GM19043 (cell line): ENCODE measurements around the gene DGCR2.
"Not testable (repeated sequence)": the region's sequence is repeated elsewhere in the genome, so short reads cannot be mapped to it uniquely, and the experiment has no call there.

Source experiments
- ATAC-seq: cut with Tn5 transposase; IDR thresholded peaks from one replicate; pipeline ENCODE4 v1.9.1; 2021; ENCODE audit warnings: low read depth; ENCODE audit not compliant: unreplicated experiment

Gene DGCR2

GRCh38 chr22:19045094-19045493, 77.1 kb downstream of the DGCR2 start:
- no peak for ATAC-seq

DNA sequence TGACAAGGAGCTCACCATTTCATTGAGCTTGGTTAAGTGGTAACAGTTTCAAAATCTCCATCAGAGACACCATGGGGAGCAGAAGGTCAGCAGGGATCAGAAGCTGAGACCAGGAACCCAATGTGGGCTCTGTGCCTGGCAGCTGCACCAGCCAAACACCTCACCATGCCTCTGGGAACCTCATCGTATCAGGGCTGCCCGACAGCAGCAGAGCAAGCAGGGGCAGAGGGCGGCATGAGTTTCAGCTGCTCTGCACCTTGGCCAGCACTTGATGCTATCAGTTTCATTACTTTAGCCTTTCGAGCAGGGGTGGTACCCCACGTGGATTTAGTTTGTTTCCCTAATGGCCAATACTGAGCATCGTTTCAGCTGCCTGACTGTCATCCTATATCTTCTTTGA, 77.8 kb downstream of the DGCR2 start:
- no peak for ATAC-seq

GRCh38 chr22:19043121-19044085, 78.8 kb downstream of the DGCR2 start:
- no peak for ATAC-seq

DNA sequence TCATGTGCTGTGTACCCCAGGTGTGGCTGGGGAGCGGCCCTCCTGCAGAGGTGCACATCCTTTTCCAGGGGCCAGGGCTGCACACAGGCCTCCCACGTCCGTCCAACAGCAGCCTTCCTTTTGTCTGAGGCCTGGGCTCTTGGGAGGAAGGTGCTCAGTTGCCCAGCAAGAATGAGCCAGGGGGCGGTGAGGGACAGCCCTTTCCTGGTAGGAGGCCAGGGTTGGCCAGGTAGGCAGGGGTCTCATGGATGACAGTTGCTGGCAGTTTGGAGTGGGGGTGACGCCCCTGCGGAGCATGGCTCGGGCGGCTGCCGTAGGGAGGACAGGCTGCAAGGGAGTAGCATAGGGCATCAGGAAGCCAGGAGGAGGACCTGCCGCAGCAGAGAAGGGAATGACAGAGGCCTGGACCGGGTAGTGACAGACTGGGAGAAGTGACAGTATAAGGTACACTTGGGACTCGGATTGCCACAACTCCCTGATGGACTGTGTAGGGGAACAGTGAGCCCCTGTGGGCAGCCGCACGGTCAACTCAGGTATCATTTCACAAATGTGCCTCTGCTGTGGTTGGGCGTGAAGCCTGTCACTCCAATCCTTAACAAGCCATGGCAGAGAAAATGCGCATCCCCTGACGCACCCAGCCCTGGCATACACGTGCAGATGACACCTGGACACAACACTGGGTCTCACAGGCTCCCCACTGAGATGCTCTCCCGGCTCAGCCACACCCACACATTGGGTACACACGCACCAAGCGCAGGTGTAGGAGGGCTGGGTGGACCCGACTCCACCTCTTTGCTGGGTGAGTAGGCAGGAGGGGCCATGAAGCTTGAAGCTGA, 79.7 kb downstream of the DGCR2 start:
- ATAC-seq: no peak

DNA sequence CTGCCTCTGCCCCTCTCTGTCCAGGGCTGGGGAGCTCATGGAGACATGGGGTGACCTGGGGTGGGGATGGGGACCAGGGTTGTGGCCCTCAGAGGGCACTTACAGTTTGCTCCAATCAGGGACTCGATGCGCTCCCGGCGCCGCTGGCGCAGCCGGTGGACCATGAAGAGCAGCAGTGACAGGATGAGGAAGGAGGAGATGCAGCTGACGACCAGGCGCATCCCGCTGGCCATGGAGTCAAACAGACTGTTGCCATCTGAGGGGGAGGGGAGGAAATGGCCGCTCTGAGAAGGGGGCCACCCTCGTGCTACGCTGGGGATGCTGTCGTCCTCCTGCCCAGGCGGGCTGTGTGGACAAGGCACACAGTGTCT, 80.5 kb downstream of the DGCR2 start:
- no peak for ATAC-seq

- no peak for ATAC-seq
Measured at GRCh38 chr22:19040888-19041703, 81.1 kb downstream of the DGCR2 start.

DNA sequence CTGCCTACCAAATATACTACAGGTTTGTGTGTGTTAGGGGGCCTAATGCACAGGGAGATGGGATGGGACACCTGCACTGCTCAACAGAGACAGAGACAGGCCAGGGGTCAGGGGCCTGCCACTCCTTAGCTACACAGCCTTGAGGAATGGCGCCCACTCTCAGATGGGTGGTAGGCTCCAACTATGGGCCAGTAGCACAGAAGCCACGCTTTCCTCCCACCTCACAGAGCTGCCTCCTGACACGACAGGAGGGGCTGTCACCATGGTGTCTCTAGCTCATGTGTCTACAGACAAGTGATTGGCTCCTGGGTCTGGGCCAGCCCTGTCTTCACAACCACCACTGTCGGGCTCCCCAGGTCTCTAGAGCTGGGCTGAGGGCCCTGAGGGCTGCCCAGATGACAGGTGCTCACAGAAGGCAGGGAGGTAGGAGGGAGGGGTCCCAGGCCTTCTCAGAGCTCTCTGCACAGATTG, 81.8 kb downstream of the DGCR2 start:
- ATAC-seq: no peak

DNA sequence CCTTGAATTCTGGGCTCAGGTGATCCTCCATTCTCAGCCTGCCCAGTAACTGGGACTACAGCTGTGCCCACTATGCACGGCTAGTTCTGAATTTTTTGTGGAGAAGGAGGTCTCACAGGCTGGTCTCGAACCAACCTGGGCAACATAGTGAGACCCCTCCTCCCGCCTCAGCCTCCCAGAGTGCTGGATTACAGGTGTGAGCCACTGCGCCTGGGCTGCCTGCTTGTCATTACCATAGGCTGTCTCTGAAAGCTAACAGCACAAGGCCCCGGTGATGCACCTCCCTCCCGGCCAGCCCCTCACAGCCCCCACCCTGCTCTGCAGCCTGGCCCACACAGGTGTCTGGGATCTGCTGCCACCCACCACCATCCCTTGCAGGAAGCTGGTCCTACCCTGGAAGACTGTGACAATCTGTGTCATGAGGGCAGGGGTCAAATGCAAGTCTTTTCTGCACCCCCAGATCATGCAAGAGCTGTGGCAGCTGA, 82.4 kb downstream of the DGCR2 start:
- no peak for ATAC-seq

DNA sequence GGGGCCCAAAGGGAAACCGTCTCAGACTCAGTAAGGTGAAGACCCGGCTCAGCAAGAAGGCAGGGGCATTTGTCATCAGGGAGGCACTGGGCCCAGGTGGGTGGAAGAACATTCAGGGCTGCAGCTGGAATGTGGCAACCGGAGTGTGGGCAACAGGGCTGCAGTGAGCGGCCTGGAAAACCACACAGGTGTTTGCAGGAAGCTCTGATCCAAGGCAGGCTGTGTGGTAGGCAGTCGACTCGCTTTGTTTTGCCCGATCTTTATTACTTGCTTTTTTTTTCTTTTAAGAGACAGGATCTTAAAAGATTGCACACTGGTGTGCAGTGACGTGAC, 82.8 kb downstream of the DGCR2 start:
- ATAC-seq: no peak

DNA sequence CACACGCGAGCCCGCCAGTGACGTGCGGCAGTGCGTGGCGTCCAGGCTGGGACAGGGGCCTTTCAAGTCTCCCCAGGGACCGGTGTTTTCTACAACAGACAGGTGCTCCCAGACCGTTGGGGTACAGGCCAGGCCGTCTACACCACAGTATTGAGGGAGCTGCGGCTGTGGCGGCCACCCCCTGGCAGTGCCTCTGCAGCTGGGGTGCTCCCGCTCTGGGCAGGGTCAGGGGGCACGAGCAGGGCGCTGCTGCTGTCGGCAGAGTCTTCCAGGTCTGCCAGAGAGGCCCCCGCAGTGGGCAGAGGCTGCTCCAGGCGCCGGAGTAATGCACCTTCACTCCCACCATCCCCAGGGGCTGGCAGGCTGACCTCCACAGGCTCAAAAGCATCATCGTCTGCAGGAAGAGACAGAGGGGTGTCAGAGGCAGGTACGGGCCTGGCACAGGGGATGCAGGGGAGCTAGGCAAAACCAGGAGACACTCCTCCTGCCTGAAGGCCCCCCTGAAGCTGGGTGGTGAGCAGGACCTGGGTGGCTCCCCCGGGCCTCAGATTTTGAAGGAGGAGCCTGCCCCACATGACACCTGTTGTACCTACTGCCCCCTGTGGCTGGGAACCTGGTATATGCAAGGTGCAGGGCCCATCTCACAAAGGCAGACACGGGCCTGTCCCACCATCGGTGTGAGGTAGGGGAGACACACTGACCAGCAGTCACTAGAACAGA, 83.3 kb downstream of the DGCR2 start:
- no peak for ATAC-seq

DNA sequence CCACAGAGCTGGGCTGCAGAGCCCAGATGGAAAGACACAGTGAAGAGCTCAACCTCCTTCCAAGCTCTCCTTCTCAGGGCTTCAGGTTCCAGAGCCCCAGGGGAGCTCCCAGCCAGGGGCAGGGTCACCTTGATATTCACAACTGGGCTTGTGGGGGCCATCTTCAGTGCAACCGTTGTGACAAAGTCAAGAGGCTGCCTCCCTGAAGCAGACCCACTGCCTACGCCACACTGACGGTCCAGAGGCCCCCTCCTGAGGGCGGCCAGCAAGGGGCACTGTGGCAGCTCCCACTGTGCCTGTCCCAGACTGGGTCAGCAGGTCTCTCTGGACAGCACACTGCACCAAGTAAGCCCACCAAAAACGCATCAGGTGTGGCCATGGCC, 84.1 kb downstream of the DGCR2 start:
- no peak for ATAC-seq

DNA sequence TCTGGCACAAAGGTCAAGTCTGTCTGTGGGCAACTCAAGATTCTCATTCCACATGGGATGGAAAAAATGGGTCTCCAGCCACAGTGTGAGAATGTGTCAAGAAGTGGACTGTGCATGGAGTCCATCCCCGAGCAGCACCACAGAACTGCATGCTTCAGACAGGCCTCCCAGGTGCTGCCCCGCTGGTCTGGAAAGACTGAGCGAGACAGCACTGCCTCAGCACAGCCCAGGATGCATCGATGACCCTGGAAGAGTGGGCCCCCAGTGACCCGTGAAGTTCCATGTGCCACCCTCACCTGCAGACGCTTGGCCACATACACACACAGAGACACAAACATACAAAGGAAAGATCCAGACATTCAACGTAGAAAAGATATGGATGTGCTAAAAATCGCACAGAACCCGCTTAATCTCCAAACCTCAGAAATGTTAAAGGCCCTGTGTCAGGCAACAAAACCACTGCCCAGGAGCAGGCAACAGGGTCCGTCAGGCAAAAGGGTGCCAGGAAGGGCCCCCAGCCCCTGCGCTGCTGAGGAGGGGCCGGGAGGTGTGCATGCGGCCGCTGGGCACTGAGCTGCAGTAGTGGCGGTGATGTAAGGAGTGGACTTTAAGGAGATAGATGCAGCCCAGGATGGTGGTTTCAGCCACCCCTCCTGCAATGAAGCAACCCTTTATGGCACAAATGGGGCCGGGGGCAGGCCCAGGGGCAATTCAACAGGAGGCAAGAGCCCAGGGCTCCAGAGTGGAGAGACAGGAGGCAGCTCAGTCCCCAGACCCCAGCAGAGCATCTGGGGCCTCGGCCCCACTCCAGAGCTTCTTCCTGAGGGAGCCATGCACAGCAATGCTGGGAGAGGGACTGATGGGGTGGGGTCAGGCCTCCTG, 84.7 kb downstream of the DGCR2 start:
- no peak for ATAC-seq

DNA sequence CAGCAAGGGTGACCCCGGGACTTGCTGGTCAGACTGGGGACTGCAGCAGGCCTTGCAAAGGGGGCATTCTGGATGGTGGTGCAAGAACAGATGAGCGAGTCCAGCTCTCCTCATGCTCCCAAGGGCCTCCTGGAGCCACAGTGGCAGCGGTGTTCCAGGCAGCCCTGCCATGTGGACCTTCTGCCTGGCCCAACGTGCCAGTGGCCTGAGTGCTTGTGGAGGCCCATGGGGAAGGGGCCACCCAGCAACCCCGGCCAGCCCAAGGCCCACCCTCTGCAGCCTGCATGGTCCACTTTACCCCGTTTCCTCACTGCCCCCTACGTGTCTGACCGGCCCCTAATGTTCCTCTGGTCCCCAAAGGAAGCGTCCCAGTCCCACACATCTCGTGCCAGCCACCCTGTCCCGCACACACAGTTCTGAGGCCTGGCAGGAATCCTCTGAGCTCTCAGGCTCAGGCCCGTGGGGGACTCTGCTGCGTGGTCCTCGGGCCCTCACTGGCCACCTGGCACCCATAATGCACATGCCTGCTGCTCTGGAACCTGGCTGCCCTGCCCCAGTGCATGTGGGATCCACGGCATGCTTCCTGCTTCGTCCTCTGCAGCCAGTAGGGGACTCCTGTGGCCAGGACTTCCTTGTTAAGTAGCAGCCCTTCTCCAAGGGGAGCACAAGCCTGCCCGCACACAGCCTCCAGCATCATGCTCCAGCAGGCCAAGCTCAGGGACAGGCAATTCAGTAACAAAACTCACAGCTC, 85.5 kb downstream of the DGCR2 start:
- ATAC-seq: no peak

GRCh38 chr22:19036229-19036522, 86.0 kb downstream of the DGCR2 start:
- no peak for ATAC-seq

DNA sequence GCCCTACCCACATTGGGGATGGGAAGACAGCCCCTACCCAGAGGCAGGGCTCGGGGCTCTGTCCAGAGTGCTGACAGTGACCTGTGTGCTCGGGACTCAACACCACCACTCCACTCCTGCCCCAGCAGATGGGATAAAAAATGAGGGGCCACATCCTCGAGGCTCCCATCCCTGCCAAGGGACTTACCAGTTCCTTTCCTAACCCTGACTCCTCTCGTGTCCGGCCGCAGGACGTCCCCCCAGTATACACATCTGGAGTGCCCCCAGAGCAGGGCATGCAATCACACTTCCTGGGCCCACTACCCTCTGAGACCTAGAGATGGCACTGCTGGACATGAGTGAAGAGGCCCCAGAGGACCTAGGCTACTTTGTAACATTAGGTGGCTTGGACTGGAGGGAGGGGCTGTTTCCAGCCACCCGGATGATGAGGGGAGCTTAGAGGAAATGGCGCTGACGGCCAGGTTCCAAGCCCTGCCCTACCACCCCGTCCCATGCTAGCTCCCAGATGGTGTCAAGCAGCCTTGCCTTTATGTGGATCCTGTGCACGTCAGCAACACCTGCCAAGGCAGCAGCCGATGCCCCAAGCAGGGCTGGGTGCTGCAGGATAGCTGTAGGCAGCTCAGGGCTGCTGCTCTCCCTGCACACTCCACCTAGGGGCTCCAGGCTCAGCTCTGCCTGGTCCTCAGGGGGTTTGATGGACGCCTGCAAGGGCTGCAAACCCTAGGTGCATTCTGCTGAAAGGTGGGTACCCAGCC, 86.6 kb downstream of the DGCR2 start:
- ATAC-seq: no peak

DNA sequence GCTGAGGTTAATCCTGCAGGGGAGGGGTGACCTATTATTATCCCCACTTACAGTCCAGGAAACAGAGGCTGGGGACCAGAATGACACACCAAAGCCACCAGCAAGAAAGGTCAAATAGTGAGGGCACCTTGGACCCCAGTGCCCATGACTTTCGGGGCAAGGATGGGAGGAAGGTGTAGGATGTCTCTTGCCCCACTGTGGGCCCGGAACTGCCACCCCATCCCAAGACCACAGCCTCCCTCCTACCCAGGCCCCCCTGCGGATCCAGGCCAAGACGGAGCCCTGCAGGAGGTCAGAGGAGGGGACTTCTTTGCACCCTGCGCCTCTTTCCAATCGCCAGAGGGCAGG, 87.1 kb downstream of the DGCR2 start:
- ATAC-seq: not testable (repeated sequence)

DNA sequence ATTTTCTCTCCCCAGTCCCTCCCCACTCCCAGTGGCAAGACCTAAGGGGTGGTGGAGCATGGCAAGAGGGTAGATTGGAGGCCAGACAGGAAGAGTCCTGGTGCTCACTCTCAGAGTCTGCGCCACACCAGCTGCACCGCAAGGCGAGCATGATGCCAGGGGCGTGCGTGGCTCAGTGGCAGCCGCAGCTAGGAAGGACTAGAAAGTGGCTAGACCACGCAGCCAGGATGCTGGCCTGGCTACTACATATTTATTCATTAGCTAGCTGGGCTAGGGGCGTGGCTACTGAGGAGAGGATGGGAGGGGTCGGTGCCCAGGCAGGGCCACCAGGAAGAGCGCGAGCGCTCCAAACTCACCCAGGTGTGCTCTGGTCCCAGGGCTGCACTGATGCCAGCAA, 87.5 kb downstream of the DGCR2 start:
- not testable (repeated sequence) for ATAC-seq
